Measurements from ENCODE around the gene PPFIA3.
A peak's percentile ranks its signal among the peaks of the same experiment; 100 is the strongest.
"Not testable (repeated sequence)": the region's sequence is repeated elsewhere in the genome, so short reads cannot be mapped to it uniquely, and the experiment has no call there.

Gene PPFIA3

GRCh38 chr19:49119411-49120324 lies at the start of gene PPFIA3:
TSS of gene PPFIA3 (plus strand) at chr19:49119544. CDS start at chr19:49127874, 8,330 bp downstream.
- DNase-seq, result no peak

GRCh38 chr19:49070416-49070815 lies 48.9 kb upstream of the PPFIA3 start:
- no peak for DNase-seq

- DNase-seq, result no peak
Measured at GRCh38 chr19:49071860-49072547, 47.3 kb upstream of the PPFIA3 start.

- DNase-seq, result no peak
Measured at GRCh38 chr19:49073514-49074378, 45.6 kb upstream of the PPFIA3 start.

- DNase-seq, result not testable (repeated sequence)
Measured at GRCh38 chr19:49074869-49075268, 44.5 kb upstream of the PPFIA3 start.

- no peak for DNase-seq
Measured at GRCh38 chr19:49080392-49080791, 39.0 kb upstream of the PPFIA3 start.

- no peak for DNase-seq
Measured at GRCh38 chr19:49081273-49081672, 38.1 kb upstream of the PPFIA3 start.

GRCh38 chr19:49084206-49085019 lies 34.9 kb upstream of the PPFIA3 start:
- DNase-seq, result no peak

- peak; percentile 99 for DNase-seq
Measured at GRCh38 chr19:49085020-49085867, 34.1 kb upstream of the PPFIA3 start, which contains the start of gene SNRNP70. TSS of gene SNRNP70 (plus strand) at chr19:49085451. CDS start at chr19:49086415, 964 bp downstream.

- no peak for DNase-seq
Measured at GRCh38 chr19:49085868-49086232, 33.5 kb upstream of the PPFIA3 start.

- DNase-seq, result no peak
Measured at GRCh38 chr19:49086296-49086695, 33.0 kb upstream of the PPFIA3 start.

- no peak for DNase-seq
Measured at GRCh38 chr19:49091391-49092038, 27.8 kb upstream of the PPFIA3 start.

GRCh38 chr19:49092686-49093085 lies 26.7 kb upstream of the PPFIA3 start:
- DNase-seq, result no peak

GRCh38 chr19:49094505-49095482 lies 24.6 kb upstream of the PPFIA3 start:
- DNase-seq, result no peak

GRCh38 chr19:49097453-49098288 lies 21.7 kb upstream of the PPFIA3 start:
- peak; percentile 69 for DNase-seq

- no peak for DNase-seq
Measured at GRCh38 chr19:49098795-49099194, 20.5 kb upstream of the PPFIA3 start.

GRCh38 chr19:49101160-49101559 lies 18.2 kb upstream of the PPFIA3 start:
- DNase-seq, result no peak

- no peak for DNase-seq
Measured at GRCh38 chr19:49102303-49102702, 17.0 kb upstream of the PPFIA3 start.
